Neural cell (in vitro differentiated cells): Measurements from ENCODE around the gene PTK6.

Source experiments
- CTCF ChIP-seq: fragments of 450-650 bp; IDR thresholded peaks from 2 replicates; pipeline ENCODE4 v1.5.1; 2014; ENCODE audit warnings: antibody characterized with exemption, mild to moderate bottlenecking, moderate library complexity; ENCODE audit not compliant: poor library complexity, severe bottlenecking
- EZH2 ChIP-seq: fragments of 200-600, 300-800 bp; shearing (Covaris generic), sonication (generic); IDR thresholded peaks from 2 replicates; pipeline ENCODE4 v1.6.1; 2014; ENCODE audit warnings: antibody characterized with exemption, low read length, borderline replicate concordance, mild to moderate bottlenecking; ENCODE audit not compliant: insufficient read depth, poor library complexity, severe bottlenecking
- POLR2AphosphoS5 ChIP-seq: IDR thresholded peaks from 2 replicates; pipeline ENCODE4 v1.6.1; 2012
- TAF1 ChIP-seq: IDR thresholded peaks from 2 replicates; pipeline ENCODE4 v1.6.1; 2012; ENCODE audit warnings: low read depth

- TF ChIP-seq POLR2AphosphoS5 (no peak), CTCF (no peak), TAF1 (no peak), EZH2 (no peak)
Measured at GRCh38 chr20:63573647-63574131, 36.5 kb upstream of the PTK6 start.
